Transverse colon (tissue), 4 donors: ENCODE measurements around the gene ANKRD11. TPM values are rescaled to one million over a fixed set of nuclear protein-coding genes. Genes with fewer than 3 reads are reported as not detected.

Experiments
- DNase-seq: peaks from one replicate; pipeline ENCODE4 v3.0.0-alpha.2; 2019
- H3K27ac ChIP-seq, 4 donors: fragments of 200-600 bp; sonication (generic); 2 replicates each; pipeline ENCODE4 v1.5.1; 2016 to 2018; ENCODE audit warnings: inconsistent platforms in 4 of 4
- H3K27me3 ChIP-seq: fragments of 200-600 bp; sonication (generic); 2 replicates; pipeline ENCODE4 v1.5.1; 2017; ENCODE audit warnings: inconsistent platforms
- H3K36me3 ChIP-seq, 4 donors: fragments of 200-600 bp; sonication (generic); 2 replicates each; pipeline ENCODE4 v1.5.1; 2017 to 2019; ENCODE audit warnings: inconsistent platforms in 4 of 4
- H3K4me1 ChIP-seq, 4 donors: fragments of 200-600 bp; sonication (generic); 2 replicates each; pipeline ENCODE4 v1.5.1; 2017 to 2020; ENCODE audit warnings: inconsistent platforms in 4 of 4
- H3K4me3 ChIP-seq, 4 donors: fragments of 200-600 bp; sonication (generic); 1 replicate in 1 of 4; 2 replicates in 3 of 4; pipeline versions ENCODE4 v1.5.1 to v1.6.1; 2017 to 2019; ENCODE audit warnings: inconsistent platforms in 4 of 4
- H3K9me3 ChIP-seq, 2 donors: fragments of 200-600 bp; sonication (generic); 2 replicates each; pipeline ENCODE4 v1.5.1; 2017 to 2019; ENCODE audit warnings: inconsistent platforms in 2 of 2
- EP300 ChIP-seq: sonication (generic); formaldehyde crosslinking; IDR thresholded peaks from one replicate; pipeline ENCODE4 v1.6.1; 2017; ENCODE audit warnings: antibody characterized with exemption, low read depth
- POLR2A ChIP-seq: fragments of 450-650 bp; IDR thresholded peaks from one replicate; pipeline ENCODE4 v1.6.1; 2016; ENCODE audit warnings: antibody characterized with exemption, mild to moderate bottlenecking, moderate library complexity
- POLR2AphosphoS5 ChIP-seq, 3 donors: sonication (generic); formaldehyde crosslinking; IDR thresholded peaks; one replicate each; pipeline ENCODE4 v1.6.1; 2016; ENCODE audit warnings: antibody characterized with exemption in 3 of 3
- WGBS, 2 donors: methylation state at CpG; one replicate each; pipeline ENCODE4 v1.1.5; 2018; ENCODE audit warnings: low coverage in 1 of 2; 5-methylcytosine and 5-hydroxymethylcytosine counted together
- in situ Hi-C, 4 donors: fragments of 200-750 bp; cut with MboI; loops; one replicate each; pipeline versions ENCODE4 v1.15.0 to v1.15.1; 2017; ENCODE audit warnings: low sequenced_read_pairs in 3 of 4, low pct_ligation_motif_present in 1 of 4, low pct_unique_long_range_greater_than_20kb in 1 of 4
- intact Hi-C: fragments of 100-400 bp; cut with DNase I; formaldehyde crosslinking; loops from one replicate; pipeline ENCODE4 v1.15.1; 2023; ENCODE audit warnings: low total_unique reads
- total RNA-seq, 4 donors: library from RNA; depleted of rRNA; stranded (reverse); fragments of >200 nt; gene quantifications; one replicate each; pipeline ENCODE4 v1.1.0, GENCODE V29; 2016
- TF ChIP-seq, protein P1 (sequence below), 5 experiments: fragments of 200-600 bp in 3 of 5; fragments of 450-650 bp in 2 of 5; sonication (generic) in 3 of 5; IDR thresholded peaks; 1 replicate in 2 of 5; 2 replicates in 3 of 5; pipeline ENCODE4 v1.5.1; 2016 to 2017; ENCODE audit warnings: antibody characterized with exemption in 5 of 5, inconsistent platforms in 3 of 5, mild to moderate bottlenecking in 2 of 5, moderate library complexity in 1 of 5

The ANKRD11 gene
- total RNA-seq, 4 donors from 2014 or later = 109 to 281 (median 142) TPM

DNA sequence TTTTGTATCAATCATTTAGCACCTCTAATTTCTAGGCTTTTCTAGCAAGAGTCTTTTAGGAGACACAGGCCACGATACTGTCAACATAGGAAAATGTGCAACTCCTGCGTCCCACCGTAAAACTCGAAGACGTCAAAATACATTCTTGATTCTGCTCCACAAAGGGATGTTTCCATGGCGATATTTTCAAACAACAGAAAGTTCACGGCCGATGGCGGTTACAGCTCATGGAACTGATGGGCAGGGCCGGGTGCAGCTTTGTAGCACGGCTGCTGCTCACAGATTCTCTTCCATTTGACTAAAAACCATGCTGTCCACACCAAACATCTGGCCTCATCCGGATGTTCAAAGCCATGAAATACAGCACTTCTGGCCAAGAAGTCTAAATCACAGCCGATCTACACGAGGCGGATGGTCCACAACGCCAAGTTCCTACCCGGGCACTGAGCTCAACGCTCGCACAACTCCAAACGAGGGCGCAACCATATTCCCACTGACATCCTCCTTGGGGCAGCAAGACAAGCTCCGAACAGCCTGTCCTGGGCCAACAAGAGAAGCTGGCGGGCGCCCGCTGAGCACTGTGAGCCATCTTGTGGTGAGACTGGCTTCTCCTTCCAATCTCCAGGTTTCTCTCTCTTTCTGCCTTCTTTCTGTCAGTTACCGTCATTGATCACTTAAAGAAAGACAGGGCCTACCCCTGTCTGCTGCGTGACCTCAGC is 193.0 kb downstream of the ANKRD11 start:
- WGBS, 2 donors = 60 to 86% methylated on average over 10 to 27 of the region's 27 CpGs
- intact Hi-C loops = no loop called here

DNA sequence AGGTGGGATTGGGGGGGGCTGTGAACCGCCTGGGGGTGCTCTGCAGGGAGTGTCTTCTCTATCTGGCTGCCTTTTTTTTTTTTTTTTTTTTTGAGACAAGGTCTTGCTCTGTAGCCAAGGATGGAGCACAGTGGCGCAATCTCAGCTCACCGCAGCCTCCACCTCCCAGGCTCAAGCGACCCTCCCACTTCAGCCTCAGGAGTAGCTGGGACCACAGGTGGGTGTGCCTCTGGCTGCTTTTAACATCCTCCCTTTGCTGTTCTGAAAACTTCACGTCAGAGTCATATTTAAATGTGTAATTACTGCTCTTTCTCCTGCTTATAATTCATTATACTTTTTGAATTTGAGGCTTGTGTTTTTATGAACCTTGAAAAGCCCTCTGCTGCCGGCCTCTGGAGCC is 194.4 kb downstream of the ANKRD11 start:
- 56 to 84% methylated on average over 2 to 6 of the region's 6 CpGs for WGBS, 2 donors
- H3K36me3 ChIP-seq = no peaks in the 10 kb centered on the region
- TF ChIP-seq POLR2AphosphoS5 (IDR thresholded peaks at IDR 0.05) (no peak), EP300 (no peak), POLR2A (no peak)
- TF ChIP-seq, protein P1, sequence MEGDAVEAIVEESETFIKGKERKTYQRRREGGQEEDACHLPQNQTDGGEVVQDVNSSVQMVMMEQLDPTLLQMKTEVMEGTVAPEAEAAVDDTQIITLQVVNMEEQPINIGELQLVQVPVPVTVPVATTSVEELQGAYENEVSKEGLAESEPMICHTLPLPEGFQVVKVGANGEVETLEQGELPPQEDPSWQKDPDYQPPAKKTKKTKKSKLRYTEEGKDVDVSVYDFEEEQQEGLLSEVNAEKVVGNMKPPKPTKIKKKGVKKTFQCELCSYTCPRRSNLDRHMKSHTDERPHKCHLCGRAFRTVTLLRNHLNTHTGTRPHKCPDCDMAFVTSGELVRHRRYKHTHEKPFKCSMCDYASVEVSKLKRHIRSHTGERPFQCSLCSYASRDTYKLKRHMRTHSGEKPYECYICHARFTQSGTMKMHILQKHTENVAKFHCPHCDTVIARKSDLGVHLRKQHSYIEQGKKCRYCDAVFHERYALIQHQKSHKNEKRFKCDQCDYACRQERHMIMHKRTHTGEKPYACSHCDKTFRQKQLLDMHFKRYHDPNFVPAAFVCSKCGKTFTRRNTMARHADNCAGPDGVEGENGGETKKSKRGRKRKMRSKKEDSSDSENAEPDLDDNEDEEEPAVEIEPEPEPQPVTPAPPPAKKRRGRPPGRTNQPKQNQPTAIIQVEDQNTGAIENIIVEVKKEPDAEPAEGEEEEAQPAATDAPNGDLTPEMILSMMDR (IDR thresholded peaks at IDR 0.05) = no peak
- H3K4me1 ChIP-seq = peaks cover 0 to 20% (median 10%) of the 10 kb centered on the region in 4 donors
- no peak overlapping the region for H3K27ac ChIP-seq
- no peaks in the 10 kb centered on the region for H3K9me3 ChIP-seq
- in situ Hi-C loops (no loop called here), intact Hi-C loops (no loop called here)
- no peaks in the 10 kb centered on the region for H3K27me3 ChIP-seq
- no peak overlapping the region for H3K4me3 ChIP-seq
- DNase-seq = no peak

More for the DNA sequence above, 193.0 kb downstream of the ANKRD11 start:
- Histone ChIP-seq H3K27ac (peak overlapping the region in 2 of 4 donors; percentile 4 to 10), H3K4me3 (no peak overlapping the region), H3K36me3 (no peaks in the 10 kb centered on the region), H3K9me3 (no peaks in the 10 kb centered on the region), H3K4me1 (peaks cover 11 to 33% (median 21%) of the 10 kb centered on the region in 4 donors), H3K27me3 (no peaks in the 10 kb centered on the region)
- DNase-seq = no peak
- TF ChIP-seq POLR2AphosphoS5 (IDR thresholded peaks at IDR 0.05) = no peak
- TF ChIP-seq, protein P1 (IDR thresholded peaks at IDR 0.05) = no peak
- no peak for TF ChIP-seq POLR2A
- no peak for TF ChIP-seq EP300
- in situ Hi-C loops = no loop called here

DNA sequence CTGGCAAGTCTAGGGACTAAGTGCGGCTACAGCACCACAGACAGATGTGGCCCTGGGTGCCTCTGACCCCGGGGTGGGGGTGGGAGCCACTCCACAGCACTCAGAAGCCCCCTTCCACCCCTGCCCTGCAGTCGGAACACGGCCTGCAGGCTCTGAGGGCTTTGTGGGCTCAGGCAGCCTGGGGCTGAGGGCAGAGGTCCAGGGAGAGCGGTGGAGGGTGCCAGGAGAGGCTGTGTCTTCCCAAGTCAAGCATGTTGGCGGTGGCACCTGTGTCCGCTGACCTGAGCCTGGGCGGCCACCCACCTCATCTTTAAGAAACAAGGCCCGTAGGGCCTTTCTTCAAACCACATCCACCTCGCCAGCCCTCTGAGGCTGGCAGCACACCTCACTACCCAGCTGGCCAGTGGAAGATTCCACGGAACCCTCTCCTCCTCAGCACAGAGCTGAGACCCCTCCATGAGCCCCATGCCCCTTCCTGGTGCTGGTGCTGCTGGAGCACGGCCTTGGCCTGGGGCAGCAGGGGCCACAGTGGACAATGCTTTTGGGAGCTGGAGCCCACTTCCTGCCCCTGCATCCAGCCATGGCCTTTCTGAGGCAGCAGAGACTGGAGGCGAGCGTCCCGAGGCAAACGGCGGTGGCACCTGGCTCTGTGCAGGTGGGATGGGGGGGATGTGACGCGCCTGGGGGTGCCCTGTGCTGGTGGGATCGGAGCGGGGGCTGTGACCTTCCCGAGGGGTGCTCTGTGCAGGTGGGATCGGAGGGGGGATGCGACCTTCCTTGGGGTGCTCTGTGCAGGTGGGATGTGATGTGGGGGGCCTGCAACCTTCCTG is 195.1 kb downstream of the ANKRD11 start:
- no peaks in the 10 kb centered on the region for H3K27me3 ChIP-seq
- H3K4me1 ChIP-seq = peaks cover 0 to 19% (median 6%) of the 10 kb centered on the region in 4 donors
- 97% methylated on average over 11 of the region's 24 CpGs; no CpG with 5 or more reads in 1 of the 2 donors for WGBS, 2 donors
- H3K4me3 ChIP-seq = no peak overlapping the region
- TF ChIP-seq, protein P1 (IDR thresholded peaks at IDR 0.05) = no peak
- no peak for DNase-seq
- no peaks in the 10 kb centered on the region for H3K36me3 ChIP-seq
- in situ Hi-C loops = no loop called here
- intact Hi-C loops = no loop called here
- no peak overlapping the region for H3K27ac ChIP-seq
- H3K9me3 ChIP-seq = no peaks in the 10 kb centered on the region

DNA sequence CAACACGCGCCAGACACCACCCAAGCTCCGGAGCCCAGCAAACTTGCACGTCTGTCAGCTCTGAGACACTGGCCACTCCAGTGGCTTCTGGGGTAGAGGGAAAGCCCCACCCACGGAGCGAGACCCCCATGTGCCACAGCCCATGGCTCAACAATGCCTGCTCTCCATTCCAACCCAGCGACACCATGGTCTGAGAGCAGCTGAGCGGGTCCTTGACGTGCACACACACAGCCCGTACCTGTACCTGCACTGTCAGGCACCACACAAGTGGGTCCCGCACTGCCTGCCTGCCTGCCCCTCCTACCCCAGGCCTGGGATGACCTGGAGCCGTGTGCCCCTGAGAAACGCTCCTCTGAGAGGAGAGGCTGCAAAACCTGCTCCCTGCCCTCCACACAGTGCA is 195.9 kb downstream of the ANKRD11 start:
- in situ Hi-C loops = no loop called here

More for the DNA sequence above, 195.9 kb downstream of the ANKRD11 start:
- intact Hi-C loops = loop anchor here (5.0 kb wide), 1 partner anchor 922 kb away; no protein-coding TSS in a partner anchor
- no peaks in the 10 kb centered on the region for H3K36me3 ChIP-seq
- H3K27me3 ChIP-seq = no peaks in the 10 kb centered on the region
- TF ChIP-seq POLR2AphosphoS5 (IDR thresholded peaks at IDR 0.05) (no peak), EP300 (no peak), POLR2A (no peak)
- TF ChIP-seq, protein P1 (IDR thresholded peaks at IDR 0.05) = no peak
- no peaks in the 10 kb centered on the region for H3K9me3 ChIP-seq
- peaks cover 0 to 19% (median 5%) of the 10 kb centered on the region in 4 donors for H3K4me1 ChIP-seq
- H3K27ac ChIP-seq = no peak overlapping the region
- WGBS, 2 donors = 80% methylated on average over 6 of the region's 13 CpGs; no CpG with 5 or more reads in 1 of the 2 donors
- DNase-seq = no peak
- no peak overlapping the region for H3K4me3 ChIP-seq
